Glomerular endothelial cell (primary cell): ENCODE results near the gene UBE2K. TPM values are rescaled to one million over a fixed set of nuclear protein-coding genes. Genes with fewer than 3 reads are reported as not detected.
"Not testable (repeated sequence)": the region's sequence is repeated elsewhere in the genome, so short reads cannot be mapped to it uniquely, and the experiment has no call there.

ENCODE experiments used
- DNase-seq: peaks from one replicate; pipeline ENCODE4 v3.0.0-alpha.2; 2011; ENCODE audit warnings: low read depth, low spot score; ENCODE audit errors: extremely low read depth
- total RNA-seq: library from RNA; depleted of rRNA; stranded (reverse); fragments of >200 nt; gene quantifications from 2 replicates; pipeline ENCODE4 v1.2.3, GENCODE V29; 2015

UBE2K gene
- total RNA-seq, 1 donor from 2014 or later: 37.2 TPM

DNA sequence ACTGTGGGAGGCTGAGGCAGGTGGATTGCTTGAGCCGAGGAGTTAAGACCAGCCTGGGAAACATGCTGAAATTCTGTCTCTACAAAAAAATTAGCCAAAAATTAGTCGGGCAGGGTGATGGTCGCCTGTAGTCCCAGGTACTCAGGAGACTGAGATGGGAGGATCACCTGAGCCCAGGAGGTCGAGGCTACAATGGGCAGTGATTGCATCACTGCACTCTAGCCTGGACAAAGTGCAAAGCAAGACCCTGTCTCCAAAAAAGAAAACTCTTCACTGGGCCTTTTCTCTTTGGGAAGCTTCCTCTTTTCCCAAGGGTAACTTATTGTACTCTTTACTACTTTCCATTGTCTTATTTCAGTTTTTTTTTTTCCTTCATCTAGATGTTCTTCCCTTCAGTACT lies 88.9 kb downstream of the UBE2K start:
- no peak for DNase-seq

DNA sequence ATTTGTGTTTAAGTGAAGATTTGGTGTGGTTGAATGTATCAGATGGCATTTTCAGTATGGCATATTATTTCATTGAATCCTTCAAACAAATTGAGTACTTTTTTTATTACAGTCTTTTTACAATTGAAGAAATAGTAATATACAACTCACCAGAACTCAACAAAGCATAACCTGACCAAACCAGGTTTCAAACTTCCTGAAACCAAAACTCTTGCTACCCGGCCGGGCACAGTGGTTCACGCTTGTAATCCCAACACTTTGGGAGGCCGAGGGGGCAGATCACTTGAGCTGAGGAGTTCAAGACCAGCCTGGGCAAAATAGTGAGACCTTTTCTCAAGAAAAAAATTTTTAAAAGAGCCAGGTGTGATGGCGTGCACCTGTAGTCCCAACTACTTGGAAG lies 94.2 kb downstream of the UBE2K start:
- no peak for DNase-seq

DNA sequence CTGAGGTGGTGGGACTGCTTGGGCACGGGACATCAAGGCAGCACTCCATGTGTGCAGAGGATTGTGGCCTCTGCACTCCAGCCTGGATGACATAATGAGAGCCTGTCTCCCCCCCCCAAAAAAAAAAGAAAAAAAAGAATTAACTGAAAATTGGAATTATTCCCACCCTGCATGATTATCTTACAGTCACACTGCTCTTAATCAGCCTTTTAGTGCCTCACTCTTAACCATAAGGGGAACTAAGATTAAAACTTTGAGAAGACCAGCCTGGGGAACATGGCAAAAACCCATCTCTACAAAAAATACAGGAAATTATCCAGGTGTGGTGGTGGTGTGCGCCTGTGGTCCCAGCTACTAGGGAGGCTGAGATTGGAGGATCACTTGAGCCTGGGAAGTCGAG lies 94.6 kb downstream of the UBE2K start:
- no peak for DNase-seq

DNA sequence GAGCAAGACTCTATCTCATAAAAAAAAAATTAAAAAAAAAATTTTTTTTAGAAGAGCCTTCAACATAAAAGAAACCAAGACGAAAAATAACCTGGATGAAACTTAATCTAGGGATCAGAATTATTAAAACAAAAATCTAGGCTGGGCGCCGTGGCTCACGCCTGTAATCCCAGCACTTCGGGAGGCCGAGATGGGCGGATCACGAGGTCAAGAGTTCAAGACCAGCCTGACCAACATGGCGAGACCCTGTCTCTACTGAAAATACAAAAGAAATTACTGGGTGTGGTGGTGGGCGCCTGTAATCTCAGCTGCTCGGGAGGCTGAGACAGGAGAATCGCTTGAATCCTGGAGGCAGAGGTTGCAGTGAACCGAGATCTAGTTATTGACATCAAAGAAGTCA lies 95.0 kb downstream of the UBE2K start:
- not testable (repeated sequence) for DNase-seq

DNA sequence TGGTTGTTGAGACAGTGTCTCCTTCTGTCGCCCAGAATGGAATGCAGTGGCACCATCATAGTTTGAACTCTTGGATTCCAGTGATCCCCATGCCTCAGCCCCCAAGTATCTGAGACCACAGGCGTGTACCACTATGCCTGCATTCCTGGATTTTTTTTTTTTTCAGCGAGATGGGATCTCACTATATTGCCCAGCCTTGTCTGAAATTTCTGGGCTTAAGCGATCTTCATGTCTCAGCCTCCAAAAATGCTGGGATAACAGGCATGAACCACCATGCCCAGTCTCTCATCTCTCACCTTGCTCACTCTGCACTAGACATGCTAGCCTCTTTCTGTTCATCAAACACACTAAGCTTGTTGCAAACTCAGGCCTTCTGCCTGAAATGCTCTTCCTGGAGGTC lies 104.1 kb downstream of the UBE2K start:
- no peak for DNase-seq

DNA sequence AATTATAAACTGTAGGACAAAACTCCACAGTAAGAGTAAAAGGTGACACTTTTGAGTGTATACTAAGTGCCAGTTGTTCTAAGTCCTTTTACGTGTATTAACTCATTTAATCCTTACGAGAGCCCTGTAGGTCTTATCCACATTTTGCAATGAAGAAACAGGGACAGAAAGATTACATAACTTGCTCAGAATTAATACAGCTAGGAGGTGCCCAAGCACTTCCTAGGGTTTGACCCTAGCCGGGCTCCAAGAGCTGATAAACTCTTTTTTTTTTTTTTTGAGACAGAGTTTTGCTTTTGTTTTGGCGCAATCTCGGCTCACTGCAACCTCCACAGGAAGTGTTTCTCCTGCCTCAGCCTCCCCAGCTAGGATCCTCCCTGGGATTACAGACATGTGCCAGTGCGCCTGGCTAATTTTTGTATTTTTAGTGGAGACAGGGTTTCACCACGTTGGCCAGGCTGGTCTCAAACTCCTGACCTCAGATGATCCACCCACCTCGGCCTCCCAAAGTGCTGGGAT lies 110.4 kb downstream of the UBE2K start:
- DNase-seq: no peak

DNA sequence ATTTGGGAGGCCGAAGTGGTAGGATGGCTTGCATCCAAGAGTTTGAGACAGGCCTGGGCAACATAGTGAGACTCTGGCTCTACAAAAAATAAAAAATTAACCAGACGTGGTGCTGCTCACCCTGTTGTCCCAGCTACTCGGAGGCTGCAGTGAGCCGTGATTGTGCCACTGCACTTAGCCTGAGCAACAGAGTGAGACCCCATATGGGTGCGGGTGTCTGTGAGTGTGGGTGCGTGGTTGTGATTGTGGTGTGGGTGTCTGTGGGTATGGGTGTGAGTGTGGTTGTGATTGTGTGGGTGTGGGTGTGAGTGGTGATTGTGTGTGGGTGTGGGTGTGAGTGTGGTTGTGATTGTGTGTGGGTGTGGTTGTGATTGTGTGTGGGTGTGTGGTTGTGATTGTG lies 114.6 kb downstream of the UBE2K start:
- DNase-seq: no peak

DNA sequence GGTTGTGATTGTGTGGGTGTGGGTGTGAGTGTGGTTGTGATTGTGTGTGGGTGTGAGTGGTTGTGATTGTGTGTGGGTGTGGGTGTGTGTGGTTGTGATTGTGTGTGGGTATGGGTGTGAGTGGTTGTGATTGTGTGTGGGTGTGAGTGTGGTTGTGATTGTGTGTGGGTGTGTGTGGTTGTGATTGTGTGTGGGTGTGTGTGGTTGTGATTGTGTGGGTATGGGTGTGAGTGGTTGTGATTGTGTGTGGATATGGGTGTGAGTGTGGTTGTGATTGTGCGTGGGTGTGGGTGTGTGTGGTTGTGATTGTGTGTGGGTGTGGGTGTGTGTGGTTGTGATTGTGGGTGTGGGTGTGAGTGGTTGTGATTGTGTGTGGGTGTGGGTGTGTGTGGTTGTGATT lies 115.1 kb downstream of the UBE2K start:
- DNase-seq: not testable (repeated sequence)

DNA sequence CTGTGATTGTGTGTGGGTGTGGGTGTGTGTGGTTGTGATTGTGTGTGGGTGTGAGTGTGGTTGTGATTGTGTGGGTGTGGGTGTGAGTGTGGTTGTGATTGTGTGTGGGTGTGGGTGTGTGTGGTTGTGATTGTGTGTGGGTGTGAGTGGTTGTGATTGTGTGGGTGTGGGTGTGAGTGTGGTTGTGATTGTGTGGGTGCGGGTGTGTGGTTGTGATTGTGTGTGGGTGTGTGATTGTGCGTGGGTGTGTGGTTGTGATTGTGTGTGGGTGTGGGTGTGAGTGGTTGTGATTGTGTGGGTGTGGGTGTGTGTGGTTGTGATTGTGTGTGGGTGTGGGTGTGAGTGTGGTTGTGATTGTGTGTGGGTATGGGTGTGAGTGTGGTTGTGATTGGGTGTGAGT lies 115.8 kb downstream of the UBE2K start:
- not testable (repeated sequence) for DNase-seq

DNA sequence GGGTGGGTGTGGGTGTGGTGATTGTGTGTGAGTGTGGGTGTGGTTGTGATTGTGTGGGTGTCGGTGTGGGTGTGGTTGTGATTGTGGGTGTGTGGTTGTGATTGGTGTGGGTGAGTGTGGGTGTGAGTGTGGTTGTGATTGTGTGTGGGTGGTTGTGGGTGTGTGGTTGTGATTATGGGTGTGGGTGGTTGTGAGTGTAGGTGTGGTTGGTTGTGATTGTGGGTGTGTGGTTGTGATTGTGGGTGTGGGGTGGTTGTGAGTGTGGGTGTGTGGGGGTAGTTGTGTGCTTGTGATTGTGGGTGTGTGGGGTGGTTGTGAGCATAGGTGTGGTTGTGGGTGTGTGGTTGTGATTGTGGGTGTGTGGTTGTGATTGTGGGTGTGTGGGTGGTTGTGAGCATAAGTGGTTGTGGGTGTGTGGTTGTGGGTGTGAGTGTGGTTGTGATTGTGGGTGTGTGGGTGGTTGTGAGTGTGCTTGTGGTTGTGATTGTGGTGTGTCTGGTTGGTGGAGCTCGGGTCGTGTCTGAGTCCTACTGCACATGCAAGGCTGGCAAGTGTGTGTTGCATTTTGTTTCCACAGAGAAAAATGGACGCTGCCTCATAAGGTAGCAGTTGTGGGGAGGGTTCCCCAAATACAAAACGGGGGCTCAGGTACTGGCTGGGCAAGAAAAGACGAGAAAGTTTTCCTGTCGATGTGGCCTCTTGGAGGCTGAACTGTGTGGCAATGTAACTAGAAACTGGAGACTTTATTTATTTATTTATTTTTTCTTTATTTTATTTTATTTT lies 116.7 kb downstream of the UBE2K start:
- DNase-seq: no peak

DNA sequence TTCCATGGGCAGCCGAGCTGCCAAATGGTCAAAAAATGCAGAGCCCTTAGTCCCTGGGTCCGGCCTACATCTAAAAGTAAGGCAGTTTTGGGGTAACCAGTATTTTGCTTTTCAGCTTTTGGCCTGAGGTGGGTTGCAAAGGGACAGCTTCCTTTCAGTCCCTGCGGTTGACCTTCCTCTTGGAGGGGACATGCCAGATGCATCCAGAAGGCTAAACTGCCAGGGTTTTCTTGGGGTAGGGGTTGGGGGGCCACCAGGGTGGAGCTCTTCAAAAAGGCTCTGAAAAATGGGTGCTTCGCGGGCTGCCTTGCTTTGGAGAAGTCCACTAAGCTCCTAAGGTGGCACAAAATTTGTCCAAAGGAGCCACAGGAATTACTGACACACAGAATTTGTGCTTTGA lies 120.7 kb downstream of the UBE2K start:
- DNase-seq: no peak

DNA sequence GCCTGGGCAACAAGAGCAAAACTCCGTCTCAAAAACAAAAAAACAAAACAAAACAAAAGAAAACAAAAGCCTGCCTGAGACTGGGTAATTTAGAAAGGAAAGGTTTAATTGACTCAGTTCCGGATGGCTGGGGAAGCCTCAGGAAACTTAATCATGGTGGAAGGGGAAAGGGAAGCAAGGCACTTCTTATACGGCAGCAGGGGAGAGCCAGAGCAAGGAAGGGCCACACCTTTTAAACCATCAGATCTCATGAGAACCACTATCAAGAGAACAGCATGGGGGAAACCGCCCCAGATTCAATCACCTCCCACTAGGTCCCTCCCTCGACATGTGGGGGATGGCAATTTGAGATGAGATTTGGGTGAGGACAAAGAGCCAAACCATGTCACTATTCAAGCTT lies 122.2 kb downstream of the UBE2K start:
- DNase-seq: peak; percentile 88

DNA sequence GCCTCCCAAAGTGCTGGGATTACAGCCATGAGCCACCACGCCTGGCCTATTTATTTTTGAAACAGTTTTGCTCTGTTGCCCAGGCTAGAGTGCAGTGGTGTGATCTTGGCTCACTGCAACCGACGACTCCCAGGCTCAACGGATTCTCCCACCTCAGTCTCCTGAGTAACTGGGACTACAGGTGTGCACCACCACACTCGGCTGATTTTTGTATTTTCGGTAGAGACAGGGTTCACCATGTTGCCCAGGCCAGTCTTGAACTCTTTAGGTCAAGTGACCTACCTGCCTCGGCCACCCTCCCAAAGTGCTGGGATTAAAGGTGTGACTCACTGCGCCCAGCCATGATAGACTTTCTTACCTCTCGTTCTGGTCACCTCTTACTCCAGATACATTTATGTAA lies 124.0 kb downstream of the UBE2K start:
- DNase-seq: no peak

DNA sequence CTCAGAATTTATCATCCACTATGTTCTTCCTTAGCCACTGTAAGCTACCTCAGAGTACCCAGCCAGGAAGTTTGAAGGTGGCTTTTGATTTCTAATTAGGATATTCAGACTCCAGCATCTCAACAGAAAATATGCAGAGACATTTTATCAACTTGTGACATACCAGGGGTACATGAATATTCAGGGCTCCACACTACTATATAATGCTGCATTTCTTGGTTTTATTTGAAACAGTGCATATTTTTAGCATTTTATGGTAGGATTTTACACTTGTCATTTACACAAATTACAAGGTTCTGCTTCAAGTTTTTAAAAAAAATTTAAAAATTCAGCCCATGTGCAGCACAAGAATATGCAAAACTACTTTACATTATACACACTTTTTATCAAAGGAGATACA lies 124.7 kb downstream of the UBE2K start:
- DNase-seq: no peak

DNA sequence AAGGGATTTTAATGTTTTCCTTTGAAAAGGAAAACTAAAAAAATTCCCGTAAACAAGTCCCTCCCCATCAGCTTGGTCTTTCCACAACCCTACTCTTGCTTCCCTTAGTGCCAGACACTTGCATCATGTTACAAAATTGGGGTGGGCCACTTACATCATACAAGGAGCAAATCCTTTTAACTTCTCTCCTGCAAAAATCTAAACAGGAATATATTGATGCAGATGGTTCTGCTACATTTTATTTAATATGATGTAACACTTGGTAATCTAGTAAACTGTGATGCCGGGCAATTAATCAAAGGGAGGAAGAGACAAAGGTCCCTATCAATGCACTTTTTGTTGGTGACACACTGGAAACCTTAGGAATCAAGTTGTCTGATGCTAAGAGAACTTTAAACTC lies 125.3 kb downstream of the UBE2K start:
- DNase-seq: no peak

DNA sequence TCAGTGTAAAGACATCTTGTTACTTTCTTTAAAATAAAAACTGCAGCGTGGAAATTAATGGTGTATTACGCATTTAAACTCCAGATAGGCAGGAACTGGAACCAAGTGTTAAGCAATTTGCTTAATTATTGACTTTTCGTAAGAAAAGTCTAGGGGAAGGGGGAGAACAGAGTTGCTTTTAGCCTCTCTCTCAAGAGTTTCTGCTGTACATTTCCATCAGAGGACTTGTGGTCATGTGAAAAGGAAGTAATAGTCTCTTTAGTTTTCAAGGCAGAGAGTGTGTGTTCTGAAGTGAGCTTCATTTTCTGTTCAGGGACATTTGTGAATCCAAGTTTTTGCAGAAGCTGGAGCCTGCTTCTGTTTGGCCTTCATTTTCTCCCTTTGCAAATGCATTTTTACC lies 127.2 kb downstream of the UBE2K start:
- no peak for DNase-seq

DNA sequence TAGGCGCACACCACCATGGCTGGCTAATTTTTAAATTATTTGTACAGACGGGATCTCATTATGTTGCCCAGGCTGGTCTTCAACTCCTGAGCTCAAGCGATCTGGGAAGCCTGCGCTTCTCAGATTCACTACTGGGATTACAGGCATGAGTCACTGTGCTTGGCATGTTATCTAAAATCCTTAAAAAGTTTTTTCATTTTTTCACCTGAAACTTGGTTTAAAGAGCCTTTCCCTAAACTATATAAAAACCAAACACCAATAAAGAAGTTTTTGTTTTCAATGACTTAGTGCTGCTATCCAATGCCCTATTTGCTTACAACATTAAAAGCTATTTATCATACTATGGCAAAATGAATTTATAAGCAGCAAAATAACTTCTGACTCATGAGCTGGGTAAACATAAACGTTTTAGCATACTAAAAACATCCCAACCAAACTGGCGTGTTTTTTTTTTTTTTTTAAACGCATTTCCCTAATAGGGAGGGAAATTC lies 127.8 kb downstream of the UBE2K start:
- DNase-seq: no peak

Other genes with a start within 250 kb of the UBE2K start
- gene RPL9, start 239.2 kb upstream of the UBE2K start, total RNA-seq: 1,774 and 3,649 TPM in 2 replicates
- gene LIAS, start 239.1 kb upstream of the UBE2K start, total RNA-seq: 6.0 and 11.9 TPM in 2 replicates
- gene UGDH, start 170.7 kb upstream of the UBE2K start, total RNA-seq: 84.4 and 86.7 TPM in 2 replicates
- gene SMIM14, start 59.3 kb upstream of the UBE2K start, total RNA-seq: 19.4 and 24.0 TPM in 2 replicates